H9 (cell line): ENCODE measurements around the gene ZDHHC1. TPM values are rescaled to one million over a fixed set of nuclear protein-coding genes. Genes with fewer than 3 reads are reported as not detected.

Experiments
- DNase-seq: peaks from one replicate; pipeline ENCODE4 v3.0.0-alpha.2; 2017
- H2AFZ ChIP-seq: one replicate; pipeline ENCODE4 v1.6.1; 2013; ENCODE audit warnings: mild to moderate bottlenecking, low read length, control low read depth, moderate library complexity
- H2AK5ac ChIP-seq: 2 replicates; pipeline ENCODE4 v1.6.1; 2013; ENCODE audit warnings: low read length, control low read depth, mixed read lengths; ENCODE audit not compliant: insufficient read length
- H2BK120ac ChIP-seq: one replicate; pipeline ENCODE4 v1.6.1; 2013; ENCODE audit warnings: low read depth, mild to moderate bottlenecking, low read length, control low read depth, inconsistent platforms; ENCODE audit not compliant: poor library complexity, severe bottlenecking
- H2BK12ac ChIP-seq: 2 replicates; pipeline ENCODE4 v1.6.1; 2013; ENCODE audit warnings: low read length, control low read depth, mixed read lengths, low read depth; ENCODE audit not compliant: insufficient read length
- H2BK15ac ChIP-seq: 2 replicates; pipeline ENCODE4 v1.6.1; 2013; ENCODE audit warnings: low read depth, low read length, control low read depth
- H2BK20ac ChIP-seq: one replicate; pipeline ENCODE4 v1.6.1; 2013; ENCODE audit warnings: low read depth, mild to moderate bottlenecking, low read length, control low read depth, inconsistent platforms; ENCODE audit not compliant: poor library complexity, severe bottlenecking
- H2BK5ac ChIP-seq: 2 replicates; pipeline ENCODE4 v1.6.1; 2013; ENCODE audit warnings: low read length, control low read depth, mixed read lengths; ENCODE audit not compliant: insufficient read length
- H3K14ac ChIP-seq: 2 replicates; pipeline ENCODE4 v1.6.1; 2013; ENCODE audit warnings: low read length, control low read depth; ENCODE audit not compliant: insufficient read depth
- H3K18ac ChIP-seq: 2 replicates; pipeline ENCODE4 v1.6.1; 2013; ENCODE audit warnings: low read depth, mild to moderate bottlenecking, mixed read lengths, low read length, control low read depth; ENCODE audit not compliant: insufficient read length
- H3K23ac ChIP-seq: 2 replicates; pipeline ENCODE4 v1.6.1; 2013; ENCODE audit warnings: low read length, control low read depth, mixed read lengths, low read depth; ENCODE audit not compliant: insufficient read length
- H3K23me2 ChIP-seq: 2 replicates; pipeline ENCODE4 v1.6.1; 2013; ENCODE audit warnings: low read depth, mild to moderate bottlenecking, mixed read lengths, low read length, control low read depth; ENCODE audit not compliant: insufficient read length, poor library complexity, severe bottlenecking
- H3K27ac ChIP-seq: 2 replicates; pipeline ENCODE4 v1.5.1; 2013; ENCODE audit warnings: low read length, control low read depth, mixed read lengths, low read depth; ENCODE audit not compliant: insufficient read length
- H3K27me3 ChIP-seq: 2 replicates; pipeline ENCODE4 v1.6.1; 2013; ENCODE audit warnings: low read length, control low read depth, inconsistent platforms; ENCODE audit not compliant: insufficient read depth
- H3K4ac ChIP-seq: 2 replicates; pipeline ENCODE4 v1.6.1; 2013; ENCODE audit warnings: low read depth, mild to moderate bottlenecking, control low read depth, inconsistent platforms, low read length, moderate library complexity
- H3K4me1 ChIP-seq: 2 replicates; pipeline ENCODE4 v1.6.1; 2013; ENCODE audit warnings: low read length, control low read depth, inconsistent platforms; ENCODE audit not compliant: insufficient read depth
- H3K4me2 ChIP-seq: 2 replicates; pipeline ENCODE4 v1.6.1; 2013; ENCODE audit warnings: low read length, control low read depth, mixed read lengths; ENCODE audit not compliant: insufficient read length, insufficient read depth
- H3K56ac ChIP-seq: 2 replicates; pipeline ENCODE4 v1.6.1; 2013; ENCODE audit warnings: low read depth, mild to moderate bottlenecking, mixed read lengths, low read length, control low read depth; ENCODE audit not compliant: insufficient read length
- H3K79me1 ChIP-seq: 2 replicates; pipeline ENCODE4 v1.6.1; 2013; ENCODE audit warnings: low read depth, mild to moderate bottlenecking, moderate library complexity, low read length, control low read depth, inconsistent platforms; ENCODE audit not compliant: insufficient read depth, poor library complexity, severe bottlenecking
- H3K79me2 ChIP-seq: 2 replicates; pipeline ENCODE4 v1.6.1; 2013; ENCODE audit warnings: low read length, control low read depth, inconsistent platforms; ENCODE audit not compliant: insufficient read depth
- H3K9ac ChIP-seq: 2 replicates; pipeline ENCODE4 v1.6.1; 2013; ENCODE audit warnings: low read length, control low read depth, mixed read lengths; ENCODE audit not compliant: insufficient read length; ENCODE audit errors: extremely low read depth
- H3K9me3 ChIP-seq: one replicate; pipeline ENCODE4 v1.6.1; 2013; ENCODE audit warnings: low read depth, low read length, inconsistent platforms; ENCODE audit not compliant: control insufficient read depth
- H3T11ph ChIP-seq: one replicate; pipeline ENCODE4 v1.6.1; 2013; ENCODE audit warnings: mild to moderate bottlenecking, low read length, control low read depth, inconsistent platforms
- H4K20me1 ChIP-seq: one replicate; pipeline ENCODE4 v1.6.1; 2013; ENCODE audit not compliant: control insufficient read depth, insufficient read length, insufficient read depth
- H4K5ac ChIP-seq: 2 replicates; pipeline ENCODE4 v1.6.1; 2013; ENCODE audit warnings: low read depth, mild to moderate bottlenecking, mixed read lengths, low read length, control low read depth; ENCODE audit not compliant: insufficient read length
- H4K8ac ChIP-seq: replicated peaks from 2 replicates; pipeline ENCODE4 v1.6.1; 2013; ENCODE audit warnings: low read length, control low read depth, mixed read lengths, low read depth; ENCODE audit not compliant: insufficient read length
- H4K91ac ChIP-seq: 2 replicates; pipeline ENCODE4 v1.6.1; 2013; ENCODE audit warnings: low read depth, mild to moderate bottlenecking, moderate library complexity, mixed read lengths, low read length, control low read depth; ENCODE audit not compliant: insufficient read length
- H3K27ac Mint-ChIP-seq, 3 experiments: 2 replicates in 2 of 3; 3 replicates in 1 of 3; pipeline ENCODE4 v1.8.0; 2020 to 2021; ENCODE audit warnings: mixed read lengths in 3 of 3, mild to moderate bottlenecking in 1 of 3, moderate library complexity in 1 of 3
- H3K27me3 Mint-ChIP-seq: 2 replicates; pipeline ENCODE4 v1.8.0; 2021; ENCODE audit warnings: low read depth, mild to moderate bottlenecking, moderate library complexity, mixed read lengths
- H3K36me3 Mint-ChIP-seq, 3 experiments: 2 replicates in 2 of 3; 3 replicates in 1 of 3; pipeline ENCODE4 v1.8.0; 2020 to 2021; ENCODE audit warnings: low read depth in 3 of 3, mixed read lengths in 3 of 3; ENCODE audit not compliant: insufficient read depth in 1 of 3
- H3K4me1 Mint-ChIP-seq, 2 experiments: 2 replicates each; pipeline ENCODE4 v1.8.0; 2020; ENCODE audit warnings: mixed read lengths in 2 of 2
- H3K4me3 Mint-ChIP-seq, 2 experiments: 2 replicates in 1 of 2; 3 replicates in 1 of 2; pipeline ENCODE4 v1.8.0; 2020 to 2021; ENCODE audit warnings: mild to moderate bottlenecking in 2 of 2, mixed read lengths in 2 of 2, moderate library complexity in 1 of 2
- H3K9me3 Mint-ChIP-seq, 2 experiments: 2 replicates in 1 of 2; 3 replicates in 1 of 2; pipeline ENCODE4 v1.8.0; 2020; ENCODE audit warnings: mild to moderate bottlenecking in 2 of 2, mixed read lengths in 2 of 2, moderate library complexity in 1 of 2
- CTCF ChIP-seq: fragments of 200-600 bp; sonication (generic); conservative IDR thresholded peaks from 3 replicates; pipeline ENCODE4 v1.8.0; 2021; ENCODE audit warnings: antibody characterized with exemption, mild to moderate bottlenecking
- WGBS: extraction: QIAGEN DNeasy Blood & Tissue Kit; methylation state at CpG from one replicate; pipeline ENCODE4 v1.1.7; 2013; ENCODE audit warnings: missing lambda C conversion rate, low lambda C conversion rate, mixed read lengths; ENCODE audit not compliant: insufficient read length; ENCODE audit errors: extremely low coverage; 5-methylcytosine and 5-hydroxymethylcytosine counted together
- total RNA-seq: library from RNA; stranded (reverse); gene quantifications from 2 replicates; pipeline ENCODE4 v1.2.1, GENCODE V29; 2021

ZDHHC1 gene
- total RNA-seq, 1 experiment from 2014 or later = 3.7 TPM

- no peak overlapping the region for H2BK15ac ChIP-seq
- H2BK20ac ChIP-seq = no peak overlapping the region
- H3K14ac ChIP-seq = no peak overlapping the region
- H3K56ac ChIP-seq = no peak overlapping the region
- no peaks in the 10 kb centered on the region for H3K79me2 ChIP-seq
- H4K8ac ChIP-seq = no peak overlapping the region
- DNase-seq = no peak
- no peaks in the 10 kb centered on the region for H4K20me1 ChIP-seq
- no CpG with 5 or more reads among the region's 5 CpGs for WGBS
- Mint-ChIP-seq H3K4me3 (no peak overlapping the region), H3K9me3 (no peaks in the 10 kb centered on the region), H3K27me3 (no peaks in the 10 kb centered on the region), H3K36me3 (peaks cover 4 to 27% (median 11%) of the 10 kb centered on the region in 3 experiments), H3K4me1 (peaks cover 10 to 11% of the 10 kb centered on the region in 2 experiments), H3K27ac (no peak overlapping the region)
- no peaks in the 10 kb centered on the region for H3K27me3 ChIP-seq
- H3K4me1 ChIP-seq = no peaks in the 10 kb centered on the region
- H3K4ac ChIP-seq = no peak overlapping the region
- H3T11ph ChIP-seq = no peak overlapping the region
- no peak overlapping the region for H4K91ac ChIP-seq
- no peak overlapping the region for H3K18ac ChIP-seq
- H4K5ac ChIP-seq = no peak overlapping the region
- no peak overlapping the region for H3K9ac ChIP-seq
- H2AFZ ChIP-seq = no peak overlapping the region
- H3K27ac ChIP-seq = no peak overlapping the region
- no peak overlapping the region for H2BK12ac ChIP-seq
- no peaks in the 10 kb centered on the region for H3K9me3 ChIP-seq
- no peak overlapping the region for H3K4me2 ChIP-seq
- H2BK5ac ChIP-seq = no peak overlapping the region
- no peak for TF ChIP-seq CTCF
- H3K23ac ChIP-seq = no peak overlapping the region
- no peak overlapping the region for H2BK120ac ChIP-seq
- no peaks in the 10 kb centered on the region for H3K23me2 ChIP-seq
- H2AK5ac ChIP-seq = no peak overlapping the region
- H3K79me1 ChIP-seq = no peaks in the 10 kb centered on the region
These were observed 32.3 kb upstream of the ZDHHC1 start for GRCh38 chr16:67448580-67448979.
